Endothelial cell of umbilical vein (primary cell): Measurements from ENCODE around the gene B4GALT5. TPM values are rescaled to one million over a fixed set of nuclear protein-coding genes. Genes with fewer than 3 reads are reported as not detected.

Experiments used
- BruUV-seq: library from RNA; stranded (reverse); fragments of 400-500 nt; replicated peaks from 2 replicates; lab custom pipeline; 2021; lab: Mats Ljungman, UMichigan
- CTCF ChIA-PET: fragments of 300-600, 350-600 bp; sonication (Branson Sonifier 250); formaldehyde crosslinking; loops from one replicate; lab custom pipeline; 2021; ENCODE audit warnings: antibody characterized with exemption, inconsistent platforms; lab: Charles Lee
- POLR2A ChIA-PET: fragments of 300-600, 350-600 bp; sonication (Branson Sonifier 250); formaldehyde crosslinking; loops from one replicate; lab custom pipeline; 2021; ENCODE audit warnings: antibody characterized with exemption, inconsistent platforms; lab: Charles Lee
- DNase-seq: peaks from one replicate; pipeline ENCODE4 v3.0.0-alpha.2; 2011; ENCODE audit warnings: low read depth, low spot score
- FAIRE-seq: peaks from 2 replicates; lab custom pipeline; 2011; peaks lifted over from hg19 to GRCh38; lab: Jason Lieb, UNC
- H2AFZ ChIP-seq: 2 replicates; pipeline ENCODE4 v1.6.0; 2012; ENCODE audit warnings: low read depth, low read length, control low read depth, inconsistent platforms
- H3K27ac ChIP-seq: 2 replicates; pipeline ENCODE4 v1.5.1; 2011; ENCODE audit warnings: low read depth, mild to moderate bottlenecking, control low read depth, low read length, moderate library complexity; ENCODE audit not compliant: insufficient read depth
- H3K27me3 ChIP-seq, 2 experiments: 2 replicates each; pipeline versions ENCODE4 v1.6.0 to v1.6.1; 2011; ENCODE audit warnings: low read length in 2 of 2, mixed read lengths in 1 of 2; ENCODE audit not compliant: control insufficient read depth in 2 of 2, insufficient read depth in 2 of 2
- H3K36me3 ChIP-seq, 2 experiments: 2 replicates in 1 of 2; 3 replicates in 1 of 2; pipeline ENCODE4 v1.5.1; 2011; ENCODE audit warnings: low read length in 2 of 2, mild to moderate bottlenecking in 1 of 2, moderate library complexity in 1 of 2; ENCODE audit not compliant: control insufficient read depth in 2 of 2, insufficient read depth in 2 of 2; ENCODE audit errors: extremely low read depth in 1 of 2
- H3K4me1 ChIP-seq: 3 replicates; pipeline ENCODE4 v1.5.1; 2011; ENCODE audit warnings: mild to moderate bottlenecking, low read length; ENCODE audit not compliant: control insufficient read depth, insufficient read depth; ENCODE audit errors: extremely low read depth
- H3K4me2 ChIP-seq: 2 replicates; pipeline ENCODE4 v1.6.1; 2011; ENCODE audit warnings: low read length, control low read depth, mixed read lengths; ENCODE audit not compliant: insufficient read depth
- H3K4me3 ChIP-seq, 3 experiments: fragments of 200-600 bp in 1 of 3; sonication (generic), shearing (Covaris generic) in 1 of 3; replicated peaks in 1 of 3; 2 replicates each; pipeline ENCODE4 v1.5.1; 2011 to 2016; ENCODE audit warnings: control low read depth in 3 of 3, low read length in 3 of 3, mild to moderate bottlenecking in 2 of 3, inconsistent platforms in 1 of 3, low read depth in 1 of 3, moderate library complexity in 1 of 3; ENCODE audit not compliant: insufficient read depth in 1 of 3
- H3K79me2 ChIP-seq: 2 replicates; pipeline ENCODE4 v1.6.0; 2012; ENCODE audit warnings: low read length, inconsistent platforms; ENCODE audit not compliant: control insufficient read depth, insufficient read depth
- H3K9ac ChIP-seq: replicated peaks from 2 replicates; pipeline ENCODE3; 2011; ENCODE audit warnings: low read length, control low read depth; ENCODE audit not compliant: insufficient read depth; ENCODE audit errors: extremely low read depth
- H3K9me1 ChIP-seq: replicated peaks from 3 replicates; pipeline ENCODE4 v1.6.0; 2011; ENCODE audit warnings: mild to moderate bottlenecking, low read length; ENCODE audit not compliant: control insufficient read depth, insufficient read depth; ENCODE audit errors: extremely low read depth
- H3K9me3 ChIP-seq: replicated peaks from 2 replicates; pipeline ENCODE4 v1.5.1; 2012; ENCODE audit warnings: low read length, inconsistent platforms; ENCODE audit not compliant: control insufficient read depth, insufficient read depth
- H4K20me1 ChIP-seq: replicated peaks from 2 replicates; pipeline ENCODE3; 2011; ENCODE audit warnings: mild to moderate bottlenecking, low read length; ENCODE audit not compliant: control insufficient read depth, insufficient read depth; ENCODE audit errors: extremely low read depth
- CTCF ChIP-seq, 2 donors: IDR thresholded peaks; 1 replicate in 1 of 2; 2 replicates in 1 of 2; pipeline ENCODE4 v1.5.1; 2011; ENCODE audit warnings: low read length in 2 of 2, mild to moderate bottlenecking in 2 of 2, moderate library complexity in 2 of 2, control low read depth in 1 of 2, inconsistent platforms in 1 of 2, low read depth in 1 of 2; ENCODE audit not compliant: insufficient read depth in 1 of 2; ENCODE audit errors: extremely low read depth in 1 of 2
- EZH2 ChIP-seq: IDR thresholded peaks from 2 replicates; pipeline ENCODE4 v1.6.1; 2012; ENCODE audit warnings: borderline replicate concordance, low read depth, mild to moderate bottlenecking, moderate library complexity, low read length, inconsistent platforms; ENCODE audit not compliant: severe bottlenecking
- FOS ChIP-seq: IDR thresholded peaks from 2 replicates; pipeline ENCODE4 v1.6.1; 2011; ENCODE audit warnings: mild to moderate bottlenecking, low read length, moderate library complexity, borderline replicate concordance; ENCODE audit not compliant: insufficient read depth
- GATA2 ChIP-seq: IDR thresholded peaks from 2 replicates; pipeline ENCODE4 v1.7.0; 2011; ENCODE audit warnings: low read depth, mild to moderate bottlenecking, moderate library complexity, mixed read lengths, low read length; ENCODE audit not compliant: insufficient read length, insufficient read depth
- JUN ChIP-seq: IDR thresholded peaks from 2 replicates; pipeline ENCODE4 v1.6.1; 2011; ENCODE audit warnings: borderline replicate concordance, low read depth; ENCODE audit not compliant: insufficient read length, insufficient read depth
- MAX ChIP-seq: IDR thresholded peaks from 2 replicates; pipeline ENCODE4 v1.6.1; 2011; ENCODE audit not compliant: insufficient read depth, insufficient read length
- MYC ChIP-seq: IDR thresholded peaks from one replicate; pipeline ENCODE4 v1.6.1; 2011; ENCODE audit warnings: mild to moderate bottlenecking, low read depth, low read length
- POLR2A ChIP-seq: IDR thresholded peaks from 2 replicates; pipeline ENCODE4 v1.6.1; 2012; ENCODE audit warnings: low read depth, mild to moderate bottlenecking, control low read depth, low read length
- POLR2AphosphoS5 ChIP-seq: IDR thresholded peaks from 2 replicates; pipeline ENCODE4 v1.6.1; 2012; ENCODE audit warnings: low read depth, mild to moderate bottlenecking, control low read depth, low read length, moderate library complexity; ENCODE audit not compliant: insufficient read depth
- dilution Hi-C: fragments of 300-500 bp; cut with MboI; formaldehyde crosslinking; loops from one replicate; pipeline ENCODE4 v1.15.0; 2019; ENCODE audit warnings: low sequenced_read_pairs; ENCODE audit not compliant: extremely low pct_ligation_motif_present
- intact Hi-C: fragments of 100-400 bp; cut with micrococcal nuclease; formaldehyde crosslinking; loops from one replicate; pipeline ENCODE4 v1.10.0; 2022
- polyA plus RNA-seq, 4 experiments: library from polyadenylated mRNA; depleted of rRNA in 3 of 4; stranded (reverse) in 3 of 4; unstranded in 1 of 4; fragments of >200 nt; gene quantifications; 2 replicates each; pipeline versions ENCODE4 v1.2.1 to v1.2.3, GENCODE V29; 2011 to 2012; ENCODE audit warnings: missing spikeins in 1 of 4
- total RNA-seq: library from RNA; stranded (reverse); gene quantifications from 2 replicates; pipeline ENCODE4 v1.2.3, GENCODE V29; 2021

The B4GALT5 gene
- total and polyA plus RNA-seq, 2 donors (not counting 3 experiments of a cell fraction or from before 2014, with no cell fraction given) = 54.4 to 70.1 TPM

DNA sequence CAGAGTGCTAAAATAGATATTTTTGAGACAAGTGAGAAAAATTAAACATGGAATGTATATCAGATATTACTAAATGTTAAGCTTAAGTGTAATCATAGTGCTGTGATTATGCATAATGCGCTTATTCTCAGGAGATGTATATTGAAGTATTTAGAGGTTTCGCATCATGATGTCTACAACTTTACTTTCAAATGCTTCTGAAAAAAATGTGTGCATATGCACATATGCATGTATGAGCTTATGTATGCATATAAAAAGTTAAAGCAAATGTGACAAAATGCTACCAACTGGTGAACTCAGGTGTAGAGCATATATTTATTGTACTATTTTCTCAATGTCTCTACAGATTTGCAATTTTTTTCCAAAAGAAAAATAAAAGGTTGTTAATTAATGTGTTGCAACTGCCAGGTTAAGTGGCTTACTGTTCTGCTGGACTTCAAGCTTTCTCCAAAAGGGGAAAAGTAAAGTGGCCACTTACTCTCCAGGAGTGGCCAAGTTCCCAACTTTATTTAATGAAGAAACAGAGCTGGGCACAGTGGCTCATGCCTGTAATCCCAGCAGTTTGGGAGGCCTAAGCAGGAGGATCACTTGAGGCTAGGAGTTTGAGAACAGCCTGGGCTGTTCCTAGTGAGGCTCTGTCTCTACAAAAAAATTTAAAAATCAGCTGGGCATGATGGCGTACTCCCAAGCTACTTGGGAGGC lies 48.9 kb downstream of the B4GALT5 start:
- Histone ChIP-seq H3K9me1 (no peaks in the 10 kb centered on the region), H3K79me2 (peaks cover 95% of the 10 kb centered on the region), H4K20me1 (peaks cover 23% of the 10 kb centered on the region), H2AFZ (no peak overlapping the region), H3K9me3 (no peaks in the 10 kb centered on the region), H3K36me3 (no peaks in the 10 kb centered on the region), H3K4me3 (no peak overlapping the region), H3K4me2 (no peak overlapping the region), H3K27me3 (no peaks in the 10 kb centered on the region), H3K9ac (no peak overlapping the region), H3K27ac (no peak overlapping the region), H3K4me1 (peaks cover 19% of the 10 kb centered on the region)
- no TSS peak for BruUV-seq
- CTCF ChIA-PET = interaction anchor here (0.7 to 4.4 kb wide), 6 partner anchors 14 to 182 kb away, joined by 3 to 16 read pairs (median 3); no protein-coding TSS in a partner anchor
- FAIRE-seq (no peak), DNase-seq (no peak)
- POLR2A ChIA-PET = no interaction called here
- TF ChIP-seq GATA2 = no peak
- TF ChIP-seq MAX = no peak
- TF ChIP-seq MYC = no peak
- TF ChIP-seq POLR2AphosphoS5 = no peak
- TF ChIP-seq CTCF (IDR thresholded peaks at IDR 0.05; ENCODE audit: extremely low read depth in 1 of 2, insufficient read depth in 1 of 2, low read depth in 1 of 2, low read length in 2 of 2) = no peak
- TF ChIP-seq FOS = no peak
- no peak for TF ChIP-seq EZH2
- no peak for TF ChIP-seq JUN
- no peak for TF ChIP-seq POLR2A
- intact Hi-C loops = loop anchor here (5.0 kb wide), 1 partner anchor 48 kb away; the partner anchor contains the start of gene B4GALT5
- dilution Hi-C loops = loop anchor here (25.0 kb wide), 1 partner anchor 173 kb away; no protein-coding TSS in a partner anchor
